ENCODE data around the gene RXFP4. TPM values are rescaled to one million over a fixed set of nuclear protein-coding genes. Genes with fewer than 3 reads are reported as not detected.

Gene RXFP4
- total and polyA plus RNA-seq, 9 of the 15 experiments (the other 6 are each of a cell fraction or from before 2014, with no cell fraction given), result 0.64 TPM; not detected in 8

DNA sequence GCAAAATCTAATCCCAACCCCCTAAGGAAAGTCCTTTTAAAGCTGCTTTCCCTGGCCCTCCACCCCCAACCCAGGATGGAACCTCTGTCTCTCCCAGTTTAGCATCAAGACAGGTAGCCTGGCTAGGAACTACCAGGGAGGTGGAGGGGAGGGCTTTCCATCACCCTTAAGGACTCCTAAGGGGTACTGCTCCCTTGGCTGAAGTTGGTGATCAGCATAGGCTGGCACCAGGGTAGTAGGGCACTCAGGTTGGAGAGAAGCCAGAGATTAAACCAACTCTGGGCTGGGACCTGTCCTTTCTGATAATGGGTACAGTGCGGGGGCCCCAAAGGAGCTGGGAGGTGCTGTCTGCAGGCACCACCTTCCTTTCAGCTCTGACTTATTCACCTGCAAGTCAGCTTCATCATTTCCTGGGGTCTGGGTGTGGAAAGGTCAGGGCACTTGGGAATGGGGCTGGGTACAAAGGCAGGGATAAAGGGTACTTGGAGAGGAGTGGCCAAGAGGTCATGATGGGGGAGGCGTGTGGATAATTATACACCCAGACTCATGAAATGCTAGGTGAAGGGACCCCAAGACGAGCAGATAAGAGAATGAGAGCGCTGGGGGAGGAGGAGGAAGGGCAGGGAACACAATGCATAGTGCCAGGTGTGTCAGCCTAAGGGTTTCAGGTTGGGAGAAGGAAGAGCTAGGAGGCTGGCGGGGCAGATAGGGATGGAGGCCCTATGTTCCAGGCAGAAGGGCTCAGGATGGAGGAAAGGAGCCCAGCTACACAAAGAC is 35.7 kb downstream of the RXFP4 start (continued):
- TF ChIP-seq ETV6 (IDR thresholded peaks at IDR 0.05; ENCODE audit: borderline replicate concordance in 1 of 2, low read depth in 2 of 2, low read length in 1 of 2), result no peak
- no peak for TF ChIP-seq ETV6 (CRISPR knock-in tag; IDR thresholded peaks at IDR 0.05; ENCODE audit: borderline replicate concordance)
- no peak for TF ChIP-seq MBD2 (IDR thresholded peaks at IDR 0.05; ENCODE audit: borderline replicate concordance, low read depth)
- TF ChIP-seq, protein P1, sequence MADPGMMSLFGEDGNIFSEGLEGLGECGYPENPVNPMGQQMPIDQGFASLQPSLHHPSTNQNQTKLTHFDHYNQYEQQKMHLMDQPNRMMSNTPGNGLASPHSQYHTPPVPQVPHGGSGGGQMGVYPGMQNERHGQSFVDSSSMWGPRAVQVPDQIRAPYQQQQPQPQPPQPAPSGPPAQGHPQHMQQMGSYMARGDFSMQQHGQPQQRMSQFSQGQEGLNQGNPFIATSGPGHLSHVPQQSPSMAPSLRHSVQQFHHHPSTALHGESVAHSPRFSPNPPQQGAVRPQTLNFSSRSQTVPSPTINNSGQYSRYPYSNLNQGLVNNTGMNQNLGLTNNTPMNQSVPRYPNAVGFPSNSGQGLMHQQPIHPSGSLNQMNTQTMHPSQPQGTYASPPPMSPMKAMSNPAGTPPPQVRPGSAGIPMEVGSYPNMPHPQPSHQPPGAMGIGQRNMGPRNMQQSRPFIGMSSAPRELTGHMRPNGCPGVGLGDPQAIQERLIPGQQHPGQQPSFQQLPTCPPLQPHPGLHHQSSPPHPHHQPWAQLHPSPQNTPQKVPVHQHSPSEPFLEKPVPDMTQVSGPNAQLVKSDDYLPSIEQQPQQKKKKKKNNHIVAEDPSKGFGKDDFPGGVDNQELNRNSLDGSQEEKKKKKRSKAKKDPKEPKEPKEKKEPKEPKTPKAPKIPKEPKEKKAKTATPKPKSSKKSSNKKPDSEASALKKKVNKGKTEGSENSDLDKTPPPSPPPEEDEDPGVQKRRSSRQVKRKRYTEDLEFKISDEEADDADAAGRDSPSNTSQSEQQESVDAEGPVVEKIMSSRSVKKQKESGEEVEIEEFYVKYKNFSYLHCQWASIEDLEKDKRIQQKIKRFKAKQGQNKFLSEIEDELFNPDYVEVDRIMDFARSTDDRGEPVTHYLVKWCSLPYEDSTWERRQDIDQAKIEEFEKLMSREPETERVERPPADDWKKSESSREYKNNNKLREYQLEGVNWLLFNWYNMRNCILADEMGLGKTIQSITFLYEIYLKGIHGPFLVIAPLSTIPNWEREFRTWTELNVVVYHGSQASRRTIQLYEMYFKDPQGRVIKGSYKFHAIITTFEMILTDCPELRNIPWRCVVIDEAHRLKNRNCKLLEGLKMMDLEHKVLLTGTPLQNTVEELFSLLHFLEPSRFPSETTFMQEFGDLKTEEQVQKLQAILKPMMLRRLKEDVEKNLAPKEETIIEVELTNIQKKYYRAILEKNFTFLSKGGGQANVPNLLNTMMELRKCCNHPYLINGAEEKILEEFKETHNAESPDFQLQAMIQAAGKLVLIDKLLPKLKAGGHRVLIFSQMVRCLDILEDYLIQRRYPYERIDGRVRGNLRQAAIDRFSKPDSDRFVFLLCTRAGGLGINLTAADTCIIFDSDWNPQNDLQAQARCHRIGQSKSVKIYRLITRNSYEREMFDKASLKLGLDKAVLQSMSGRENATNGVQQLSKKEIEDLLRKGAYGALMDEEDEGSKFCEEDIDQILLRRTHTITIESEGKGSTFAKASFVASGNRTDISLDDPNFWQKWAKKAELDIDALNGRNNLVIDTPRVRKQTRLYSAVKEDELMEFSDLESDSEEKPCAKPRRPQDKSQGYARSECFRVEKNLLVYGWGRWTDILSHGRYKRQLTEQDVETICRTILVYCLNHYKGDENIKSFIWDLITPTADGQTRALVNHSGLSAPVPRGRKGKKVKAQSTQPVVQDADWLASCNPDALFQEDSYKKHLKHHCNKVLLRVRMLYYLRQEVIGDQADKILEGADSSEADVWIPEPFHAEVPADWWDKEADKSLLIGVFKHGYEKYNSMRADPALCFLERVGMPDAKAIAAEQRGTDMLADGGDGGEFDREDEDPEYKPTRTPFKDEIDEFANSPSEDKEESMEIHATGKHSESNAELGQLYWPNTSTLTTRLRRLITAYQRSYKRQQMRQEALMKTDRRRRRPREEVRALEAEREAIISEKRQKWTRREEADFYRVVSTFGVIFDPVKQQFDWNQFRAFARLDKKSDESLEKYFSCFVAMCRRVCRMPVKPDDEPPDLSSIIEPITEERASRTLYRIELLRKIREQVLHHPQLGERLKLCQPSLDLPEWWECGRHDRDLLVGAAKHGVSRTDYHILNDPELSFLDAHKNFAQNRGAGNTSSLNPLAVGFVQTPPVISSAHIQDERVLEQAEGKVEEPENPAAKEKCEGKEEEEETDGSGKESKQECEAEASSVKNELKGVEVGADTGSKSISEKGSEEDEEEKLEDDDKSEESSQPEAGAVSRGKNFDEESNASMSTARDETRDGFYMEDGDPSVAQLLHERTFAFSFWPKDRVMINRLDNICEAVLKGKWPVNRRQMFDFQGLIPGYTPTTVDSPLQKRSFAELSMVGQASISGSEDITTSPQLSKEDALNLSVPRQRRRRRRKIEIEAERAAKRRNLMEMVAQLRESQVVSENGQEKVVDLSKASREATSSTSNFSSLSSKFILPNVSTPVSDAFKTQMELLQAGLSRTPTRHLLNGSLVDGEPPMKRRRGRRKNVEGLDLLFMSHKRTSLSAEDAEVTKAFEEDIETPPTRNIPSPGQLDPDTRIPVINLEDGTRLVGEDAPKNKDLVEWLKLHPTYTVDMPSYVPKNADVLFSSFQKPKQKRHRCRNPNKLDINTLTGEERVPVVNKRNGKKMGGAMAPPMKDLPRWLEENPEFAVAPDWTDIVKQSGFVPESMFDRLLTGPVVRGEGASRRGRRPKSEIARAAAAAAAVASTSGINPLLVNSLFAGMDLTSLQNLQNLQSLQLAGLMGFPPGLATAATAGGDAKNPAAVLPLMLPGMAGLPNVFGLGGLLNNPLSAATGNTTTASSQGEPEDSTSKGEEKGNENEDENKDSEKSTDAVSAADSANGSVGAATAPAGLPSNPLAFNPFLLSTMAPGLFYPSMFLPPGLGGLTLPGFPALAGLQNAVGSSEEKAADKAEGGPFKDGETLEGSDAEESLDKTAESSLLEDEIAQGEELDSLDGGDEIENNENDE (IDR thresholded peaks at IDR 0.05; ENCODE audit: low read depth, low read length), result no peak
- no peak for TF ChIP-seq FOXK2 (conservative IDR thresholded peaks at IDR 0.05 in 1 of 2, IDR thresholded peaks at IDR 0.05 in 1 of 2; ENCODE audit: low read depth in 2 of 2)
